Spinal cord (tissue), 10 donors: ENCODE data around the gene TMEM217. TPM values are rescaled to one million over a fixed set of nuclear protein-coding genes. Genes with fewer than 3 reads are reported as not detected.

Experiments used
- DNase-seq, 6 donors: peaks; one replicate each; pipeline versions ENCODE4 v3.0.0 to v3.0.0-alpha.2; 2013 to 2015; ENCODE audit warnings: low spot score in 6 of 6, low read depth in 4 of 6
- H3K27ac ChIP-seq: one replicate; pipeline ENCODE4 v1.5.1; 2013; ENCODE audit warnings: low read depth, low read length, control low read depth
- H3K27me3 ChIP-seq: one replicate; pipeline ENCODE4 v1.6.1; 2013; ENCODE audit warnings: low read length; ENCODE audit not compliant: control insufficient read depth, insufficient read depth
- H3K36me3 ChIP-seq: one replicate; pipeline ENCODE4 v1.6.1; 2013; ENCODE audit warnings: low read length; ENCODE audit not compliant: control insufficient read depth, insufficient read depth
- H3K4me1 ChIP-seq: one replicate; pipeline ENCODE4 v1.6.1; 2013; ENCODE audit warnings: low read length; ENCODE audit not compliant: control insufficient read depth, insufficient read depth
- H3K4me3 ChIP-seq: one replicate; pipeline ENCODE4 v1.5.1; 2013; ENCODE audit warnings: low read depth, low read length, control low read depth
- H3K9me3 ChIP-seq: one replicate; pipeline ENCODE4 v1.6.1; 2013; ENCODE audit warnings: low read length; ENCODE audit not compliant: control insufficient read depth, insufficient read depth
- WGBS: methylation state at CpG from one replicate; pipeline ENCODE4 v1.1.5; 2013; ENCODE audit warnings: missing lambda C conversion rate; ENCODE audit not compliant: insufficient coverage; 5-methylcytosine and 5-hydroxymethylcytosine counted together
- polyA plus RNA-seq, 2 donors: library from polyadenylated mRNA; unstranded; fragments of 120-200 nt; gene quantifications; one replicate each; pipeline ENCODE4 v1.2.1, GENCODE V29; 2013; ENCODE audit not compliant: insufficient read length in 2 of 2
- total RNA-seq, 2 donors: library from RNA; depleted of rRNA in 1 of 2; stranded (reverse); fragments of 120-200 nt in 1 of 2; fragments of >200 nt in 1 of 2; gene quantifications; one replicate each; pipeline versions ENCODE4 v1.2.3 to v1.2.4, GENCODE V29; 2013 to 2014
- donor health status: healthy.

Gene TMEM217
- total and polyA plus RNA-seq, 4 donors = 0.71 to 1.6 (median 1.3) TPM

- Histone ChIP-seq H3K27ac (peak overlapping the region; percentile 45), H3K36me3 (no peaks in the 10 kb centered on the region), H3K4me3 (no peak overlapping the region), H3K9me3 (no peaks in the 10 kb centered on the region), H3K27me3 (no peaks in the 10 kb centered on the region), H3K4me1 (peaks cover 12% of the 10 kb centered on the region)
- WGBS = no CpG with 5 or more reads among the region's 4 CpGs
- DNase-seq = peak in 5 of 6 donors; percentile 68 to 92 (median 75)
These were observed 17.8 kb downstream of the TMEM217 start for GRCh38 chr6:37239950-37240713.

GRCh38 chr6:37239526-37239925, 18.4 kb downstream of the TMEM217 start:
- H3K36me3 ChIP-seq = no peaks in the 10 kb centered on the region
- no peak overlapping the region for H3K4me3 ChIP-seq
- peaks cover 10% of the 10 kb centered on the region for H3K4me1 ChIP-seq
- no peaks in the 10 kb centered on the region for H3K27me3 ChIP-seq
- no CpG with 5 or more reads among the region's 3 CpGs for WGBS
- H3K27ac ChIP-seq = peak overlapping the region; percentile 45
- no peak for DNase-seq
- no peaks in the 10 kb centered on the region for H3K9me3 ChIP-seq

- no peaks in the 10 kb centered on the region for H3K36me3 ChIP-seq
- WGBS = 50% methylated on average over 1 of the region's 1 CpG
- H3K4me3 ChIP-seq = no peak overlapping the region
- peak in 2 of 6 donors; percentile 10 to 60 for DNase-seq
- H3K9me3 ChIP-seq = no peaks in the 10 kb centered on the region
- no peak overlapping the region for H3K27ac ChIP-seq
- peaks cover 7% of the 10 kb centered on the region for H3K4me1 ChIP-seq
- no peaks in the 10 kb centered on the region for H3K27me3 ChIP-seq
These were observed 19.6 kb downstream of the TMEM217 start for GRCh38 chr6:37238381-37238780.

- Histone ChIP-seq H3K27ac (no peak overlapping the region), H3K9me3 (no peaks in the 10 kb centered on the region), H3K36me3 (no peaks in the 10 kb centered on the region), H3K27me3 (no peaks in the 10 kb centered on the region), H3K4me3 (no peak overlapping the region), H3K4me1 (peaks cover 7% of the 10 kb centered on the region)
- DNase-seq = no peak
These were observed 20.2 kb downstream of the TMEM217 start for GRCh38 chr6:37237789-37238188.

GRCh38 chr6:37236921-37237320, 21.0 kb downstream of the TMEM217 start:
- DNase-seq = no peak
- Histone ChIP-seq H3K27me3 (no peaks in the 10 kb centered on the region), H3K36me3 (no peaks in the 10 kb centered on the region), H3K9me3 (no peaks in the 10 kb centered on the region), H3K27ac (no peak overlapping the region), H3K4me1 (peaks cover 7% of the 10 kb centered on the region), H3K4me3 (no peak overlapping the region)
- 50% methylated on average over 1 of the region's 2 CpGs for WGBS

- H3K9me3 ChIP-seq = no peaks in the 10 kb centered on the region
- H3K27ac ChIP-seq = no peak overlapping the region
- peaks cover 3% of the 10 kb centered on the region for H3K4me1 ChIP-seq
- no peaks in the 10 kb centered on the region for H3K27me3 ChIP-seq
- DNase-seq = no peak
- no peak overlapping the region for H3K4me3 ChIP-seq
- WGBS = 100% methylated on average over 2 of the region's 7 CpGs
- no peaks in the 10 kb centered on the region for H3K36me3 ChIP-seq
These were observed 24.4 kb downstream of the TMEM217 start for GRCh38 chr6:37233541-37233940.

- no peak for DNase-seq
- Histone ChIP-seq H3K9me3 (no peaks in the 10 kb centered on the region), H3K27ac (no peak overlapping the region), H3K4me1 (peaks cover 3% of the 10 kb centered on the region), H3K27me3 (no peaks in the 10 kb centered on the region), H3K36me3 (no peaks in the 10 kb centered on the region), H3K4me3 (no peak overlapping the region)
- WGBS = 83% methylated on average over 5 of the region's 5 CpGs
These were observed 25.4 kb downstream of the TMEM217 start for GRCh38 chr6:37232430-37233017.

GRCh38 chr6:37230104-37230503, 27.8 kb downstream of the TMEM217 start:
- DNase-seq = no peak
- H3K36me3 ChIP-seq = no peaks in the 10 kb centered on the region
- WGBS = 87% methylated on average over 5 of the region's 6 CpGs
- no peaks in the 10 kb centered on the region for H3K27me3 ChIP-seq
- H3K27ac ChIP-seq = no peak overlapping the region
- H3K4me1 ChIP-seq = no peaks in the 10 kb centered on the region
- no peaks in the 10 kb centered on the region for H3K9me3 ChIP-seq
- no peak overlapping the region for H3K4me3 ChIP-seq

- WGBS = 66% methylated on average over 3 of the region's 5 CpGs
- Histone ChIP-seq H3K27ac (no peak overlapping the region), H3K27me3 (no peaks in the 10 kb centered on the region), H3K9me3 (no peaks in the 10 kb centered on the region), H3K36me3 (no peaks in the 10 kb centered on the region), H3K4me1 (peaks cover 11% of the 10 kb centered on the region), H3K4me3 (no peak overlapping the region)
- no peak for DNase-seq
These were observed 32.4 kb downstream of the TMEM217 start for GRCh38 chr6:37225350-37226169.
